HS-5 (cell line): ENCODE measurements around the gene FGFBP2.

Source experiments
- DNase-seq: peaks from one replicate; pipeline ENCODE4 v3.0.0-alpha.2; 2012; ENCODE audit warnings: low read depth

The FGFBP2 gene

GRCh38 chr4:15968551-15969300 is 5.8 kb upstream of the FGFBP2 start:
- no peak for DNase-seq

- DNase-seq = no peak
Measured at GRCh38 chr4:15965325-15965724, 2.4 kb upstream of the FGFBP2 start.

- DNase-seq = no peak
Measured at GRCh38 chr4:15964159-15964558, 1.2 kb upstream of the FGFBP2 start.

GRCh38 chr4:15963576-15963975 is 601 bp upstream of the FGFBP2 start:
- no peak for DNase-seq

GRCh38 chr4:15961781-15962510 is 1.0 kb downstream of the FGFBP2 start:
- no peak for DNase-seq

GRCh38 chr4:15958562-15958961 is 4.4 kb downstream of the FGFBP2 start:
- DNase-seq = no peak

- peak; percentile 36 for DNase-seq
Measured at GRCh38 chr4:15956179-15956850, 6.7 kb downstream of the FGFBP2 start.

- DNase-seq = no peak
Measured at GRCh38 chr4:15955670-15956069, 7.3 kb downstream of the FGFBP2 start.

GRCh38 chr4:15953625-15954024 is 9.3 kb downstream of the FGFBP2 start:
- no peak for DNase-seq

- no peak for DNase-seq
Measured at GRCh38 chr4:15951781-15952180, 11.2 kb downstream of the FGFBP2 start.

- no peak for DNase-seq
Measured at GRCh38 chr4:15948826-15949225, 14.1 kb downstream of the FGFBP2 start.

GRCh38 chr4:15947684-15948083 is 15.3 kb downstream of the FGFBP2 start:
- no peak for DNase-seq

GRCh38 chr4:15945516-15945915 is 17.5 kb downstream of the FGFBP2 start:
- DNase-seq = no peak

- no peak for DNase-seq
Measured at GRCh38 chr4:15944895-15945294, 18.1 kb downstream of the FGFBP2 start.

- no peak for DNase-seq
Measured at GRCh38 chr4:15942283-15942682, 20.7 kb downstream of the FGFBP2 start.

- DNase-seq = no peak
Measured at GRCh38 chr4:15938640-15939039, 24.3 kb downstream of the FGFBP2 start, which contains the start of gene FGFBP1. FGFBP1 (minus strand) TSS chr4:15938740; CDS start chr4:15936632, 2,108 bp downstream.

- no peak for DNase-seq
Measured at GRCh38 chr4:15938182-15938581, 24.8 kb downstream of the FGFBP2 start.

GRCh38 chr4:15936495-15936894 is 26.5 kb downstream of the FGFBP2 start:
- DNase-seq = no peak

- no peak for DNase-seq
Measured at GRCh38 chr4:15935504-15936402, 27.2 kb downstream of the FGFBP2 start.

GRCh38 chr4:15934259-15934658 is 28.7 kb downstream of the FGFBP2 start:
- DNase-seq = no peak

GRCh38 chr4:15931451-15932210 is 31.3 kb downstream of the FGFBP2 start:
- DNase-seq = no peak
